H9 (cell line): ENCODE data around the gene SPTBN5. TPM values are rescaled to one million over a fixed set of nuclear protein-coding genes. Genes with fewer than 3 reads are reported as not detected.

ENCODE experiments used
- DNase-seq: peaks from one replicate; pipeline ENCODE4 v3.0.0-alpha.2; 2017
- H2AFZ ChIP-seq: one replicate; pipeline ENCODE4 v1.6.1; 2013; ENCODE audit warnings: mild to moderate bottlenecking, low read length, control low read depth, moderate library complexity
- H2AK5ac ChIP-seq: 2 replicates; pipeline ENCODE4 v1.6.1; 2013; ENCODE audit warnings: low read length, control low read depth, mixed read lengths; ENCODE audit not compliant: insufficient read length
- H2BK120ac ChIP-seq: one replicate; pipeline ENCODE4 v1.6.1; 2013; ENCODE audit warnings: low read depth, mild to moderate bottlenecking, low read length, control low read depth, inconsistent platforms; ENCODE audit not compliant: poor library complexity, severe bottlenecking
- H2BK12ac ChIP-seq: 2 replicates; pipeline ENCODE4 v1.6.1; 2013; ENCODE audit warnings: low read length, control low read depth, mixed read lengths, low read depth; ENCODE audit not compliant: insufficient read length
- H2BK15ac ChIP-seq: 2 replicates; pipeline ENCODE4 v1.6.1; 2013; ENCODE audit warnings: low read depth, low read length, control low read depth
- H2BK20ac ChIP-seq: one replicate; pipeline ENCODE4 v1.6.1; 2013; ENCODE audit warnings: low read depth, mild to moderate bottlenecking, low read length, control low read depth, inconsistent platforms; ENCODE audit not compliant: poor library complexity, severe bottlenecking
- H2BK5ac ChIP-seq: 2 replicates; pipeline ENCODE4 v1.6.1; 2013; ENCODE audit warnings: low read length, control low read depth, mixed read lengths; ENCODE audit not compliant: insufficient read length
- H3K14ac ChIP-seq: 2 replicates; pipeline ENCODE4 v1.6.1; 2013; ENCODE audit warnings: low read length, control low read depth; ENCODE audit not compliant: insufficient read depth
- H3K18ac ChIP-seq: 2 replicates; pipeline ENCODE4 v1.6.1; 2013; ENCODE audit warnings: low read depth, mild to moderate bottlenecking, mixed read lengths, low read length, control low read depth; ENCODE audit not compliant: insufficient read length
- H3K23ac ChIP-seq: 2 replicates; pipeline ENCODE4 v1.6.1; 2013; ENCODE audit warnings: low read length, control low read depth, mixed read lengths, low read depth; ENCODE audit not compliant: insufficient read length
- H3K23me2 ChIP-seq: 2 replicates; pipeline ENCODE4 v1.6.1; 2013; ENCODE audit warnings: low read depth, mild to moderate bottlenecking, mixed read lengths, low read length, control low read depth; ENCODE audit not compliant: insufficient read length, poor library complexity, severe bottlenecking
- H3K27ac ChIP-seq: 2 replicates; pipeline ENCODE4 v1.5.1; 2013; ENCODE audit warnings: low read length, control low read depth, mixed read lengths, low read depth; ENCODE audit not compliant: insufficient read length
- H3K27me3 ChIP-seq: 2 replicates; pipeline ENCODE4 v1.6.1; 2013; ENCODE audit warnings: low read length, control low read depth, inconsistent platforms; ENCODE audit not compliant: insufficient read depth
- H3K4ac ChIP-seq: 2 replicates; pipeline ENCODE4 v1.6.1; 2013; ENCODE audit warnings: low read depth, mild to moderate bottlenecking, control low read depth, inconsistent platforms, low read length, moderate library complexity
- H3K4me1 ChIP-seq: 2 replicates; pipeline ENCODE4 v1.6.1; 2013; ENCODE audit warnings: low read length, control low read depth, inconsistent platforms; ENCODE audit not compliant: insufficient read depth
- H3K4me2 ChIP-seq: 2 replicates; pipeline ENCODE4 v1.6.1; 2013; ENCODE audit warnings: low read length, control low read depth, mixed read lengths; ENCODE audit not compliant: insufficient read length, insufficient read depth
- H3K56ac ChIP-seq: 2 replicates; pipeline ENCODE4 v1.6.1; 2013; ENCODE audit warnings: low read depth, mild to moderate bottlenecking, mixed read lengths, low read length, control low read depth; ENCODE audit not compliant: insufficient read length
- H3K79me1 ChIP-seq: 2 replicates; pipeline ENCODE4 v1.6.1; 2013; ENCODE audit warnings: low read depth, mild to moderate bottlenecking, moderate library complexity, low read length, control low read depth, inconsistent platforms; ENCODE audit not compliant: insufficient read depth, poor library complexity, severe bottlenecking
- H3K79me2 ChIP-seq: 2 replicates; pipeline ENCODE4 v1.6.1; 2013; ENCODE audit warnings: low read length, control low read depth, inconsistent platforms; ENCODE audit not compliant: insufficient read depth
- H3K9ac ChIP-seq: 2 replicates; pipeline ENCODE4 v1.6.1; 2013; ENCODE audit warnings: low read length, control low read depth, mixed read lengths; ENCODE audit not compliant: insufficient read length; ENCODE audit errors: extremely low read depth
- H3K9me3 ChIP-seq: one replicate; pipeline ENCODE4 v1.6.1; 2013; ENCODE audit warnings: low read depth, low read length, inconsistent platforms; ENCODE audit not compliant: control insufficient read depth
- H3T11ph ChIP-seq: one replicate; pipeline ENCODE4 v1.6.1; 2013; ENCODE audit warnings: mild to moderate bottlenecking, low read length, control low read depth, inconsistent platforms
- H4K20me1 ChIP-seq: one replicate; pipeline ENCODE4 v1.6.1; 2013; ENCODE audit not compliant: control insufficient read depth, insufficient read length, insufficient read depth
- H4K5ac ChIP-seq: 2 replicates; pipeline ENCODE4 v1.6.1; 2013; ENCODE audit warnings: low read depth, mild to moderate bottlenecking, mixed read lengths, low read length, control low read depth; ENCODE audit not compliant: insufficient read length
- H4K8ac ChIP-seq: replicated peaks from 2 replicates; pipeline ENCODE4 v1.6.1; 2013; ENCODE audit warnings: low read length, control low read depth, mixed read lengths, low read depth; ENCODE audit not compliant: insufficient read length
- H4K91ac ChIP-seq: 2 replicates; pipeline ENCODE4 v1.6.1; 2013; ENCODE audit warnings: low read depth, mild to moderate bottlenecking, moderate library complexity, mixed read lengths, low read length, control low read depth; ENCODE audit not compliant: insufficient read length
- H3K27ac Mint-ChIP-seq, 3 experiments: 2 replicates in 2 of 3; 3 replicates in 1 of 3; pipeline ENCODE4 v1.8.0; 2020 to 2021; ENCODE audit warnings: mixed read lengths in 3 of 3, mild to moderate bottlenecking in 1 of 3, moderate library complexity in 1 of 3
- H3K27me3 Mint-ChIP-seq: 2 replicates; pipeline ENCODE4 v1.8.0; 2021; ENCODE audit warnings: low read depth, mild to moderate bottlenecking, moderate library complexity, mixed read lengths
- H3K36me3 Mint-ChIP-seq, 3 experiments: 2 replicates in 2 of 3; 3 replicates in 1 of 3; pipeline ENCODE4 v1.8.0; 2020 to 2021; ENCODE audit warnings: low read depth in 3 of 3, mixed read lengths in 3 of 3; ENCODE audit not compliant: insufficient read depth in 1 of 3
- H3K4me1 Mint-ChIP-seq, 2 experiments: 2 replicates each; pipeline ENCODE4 v1.8.0; 2020; ENCODE audit warnings: mixed read lengths in 2 of 2
- H3K4me3 Mint-ChIP-seq, 2 experiments: 2 replicates in 1 of 2; 3 replicates in 1 of 2; pipeline ENCODE4 v1.8.0; 2020 to 2021; ENCODE audit warnings: mild to moderate bottlenecking in 2 of 2, mixed read lengths in 2 of 2, moderate library complexity in 1 of 2
- H3K9me3 Mint-ChIP-seq, 2 experiments: 2 replicates in 1 of 2; 3 replicates in 1 of 2; pipeline ENCODE4 v1.8.0; 2020; ENCODE audit warnings: mild to moderate bottlenecking in 2 of 2, mixed read lengths in 2 of 2, moderate library complexity in 1 of 2
- WGBS: extraction: QIAGEN DNeasy Blood & Tissue Kit; methylation state at CpG from one replicate; pipeline ENCODE4 v1.1.7; 2013; ENCODE audit warnings: missing lambda C conversion rate, low lambda C conversion rate, mixed read lengths; ENCODE audit not compliant: insufficient read length; ENCODE audit errors: extremely low coverage; 5-methylcytosine and 5-hydroxymethylcytosine counted together
- total RNA-seq: library from RNA; stranded (reverse); gene quantifications from 2 replicates; pipeline ENCODE4 v1.2.1, GENCODE V29; 2021
- TF ChIP-seq, protein P1 (sequence below): fragments of 200-600 bp; sonication (generic); conservative IDR thresholded peaks from 3 replicates; pipeline ENCODE4 v1.8.0; 2021; ENCODE audit warnings: antibody characterized with exemption, mild to moderate bottlenecking

Gene SPTBN5
- total RNA-seq, 1 experiment from 2014 or later: 0.90 TPM

DNA sequence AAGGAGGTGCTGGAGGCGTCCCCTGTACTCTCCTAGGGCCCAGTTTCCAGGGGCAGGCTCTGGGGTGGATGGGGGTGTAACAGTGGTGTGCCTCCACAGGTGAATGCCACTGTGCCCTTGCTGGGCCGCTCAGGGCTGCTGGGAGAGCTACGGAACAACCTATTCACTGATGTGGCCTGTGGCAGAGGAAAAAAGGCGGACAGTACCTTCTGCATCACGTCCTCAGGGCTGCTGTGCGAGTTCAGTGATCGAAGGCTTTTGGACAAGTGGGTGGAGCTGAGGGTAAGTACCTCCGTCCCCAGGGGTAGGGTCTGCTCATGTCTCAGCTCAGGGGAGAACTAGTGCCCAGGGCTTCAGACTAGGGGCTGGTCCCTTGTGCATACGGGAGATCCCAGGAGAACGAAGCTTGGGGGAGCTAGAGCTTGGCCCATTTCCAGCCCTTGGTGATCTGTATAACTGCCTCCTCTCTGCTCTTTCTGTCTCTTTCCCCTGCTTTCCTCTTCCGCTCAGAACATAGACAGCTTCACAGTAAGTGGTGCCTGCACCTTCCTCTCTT is 81.0 kb downstream of the SPTBN5 start:
- peaks cover 3 to 5% of the 10 kb centered on the region in 2 experiments for H3K4me1 Mint-ChIP-seq
- no peak overlapping the region for H2BK12ac ChIP-seq
- no peak overlapping the region for H2BK5ac ChIP-seq
- H2BK120ac ChIP-seq: no peak overlapping the region
- no peak overlapping the region for H2AK5ac ChIP-seq
- DNase-seq: no peak
- H2AFZ ChIP-seq: no peak overlapping the region
- no peak overlapping the region for H3K23ac ChIP-seq
- no peak overlapping the region for H3K4me2 ChIP-seq
- no CpG with 5 or more reads among the region's 11 CpGs for WGBS
- no peak overlapping the region for H3K4ac ChIP-seq
- TF ChIP-seq, protein P1, sequence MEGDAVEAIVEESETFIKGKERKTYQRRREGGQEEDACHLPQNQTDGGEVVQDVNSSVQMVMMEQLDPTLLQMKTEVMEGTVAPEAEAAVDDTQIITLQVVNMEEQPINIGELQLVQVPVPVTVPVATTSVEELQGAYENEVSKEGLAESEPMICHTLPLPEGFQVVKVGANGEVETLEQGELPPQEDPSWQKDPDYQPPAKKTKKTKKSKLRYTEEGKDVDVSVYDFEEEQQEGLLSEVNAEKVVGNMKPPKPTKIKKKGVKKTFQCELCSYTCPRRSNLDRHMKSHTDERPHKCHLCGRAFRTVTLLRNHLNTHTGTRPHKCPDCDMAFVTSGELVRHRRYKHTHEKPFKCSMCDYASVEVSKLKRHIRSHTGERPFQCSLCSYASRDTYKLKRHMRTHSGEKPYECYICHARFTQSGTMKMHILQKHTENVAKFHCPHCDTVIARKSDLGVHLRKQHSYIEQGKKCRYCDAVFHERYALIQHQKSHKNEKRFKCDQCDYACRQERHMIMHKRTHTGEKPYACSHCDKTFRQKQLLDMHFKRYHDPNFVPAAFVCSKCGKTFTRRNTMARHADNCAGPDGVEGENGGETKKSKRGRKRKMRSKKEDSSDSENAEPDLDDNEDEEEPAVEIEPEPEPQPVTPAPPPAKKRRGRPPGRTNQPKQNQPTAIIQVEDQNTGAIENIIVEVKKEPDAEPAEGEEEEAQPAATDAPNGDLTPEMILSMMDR: no peak
- no peak overlapping the region for H4K91ac ChIP-seq
- H3K27ac ChIP-seq: no peak overlapping the region
- no peak overlapping the region for H2BK15ac ChIP-seq
- H4K20me1 ChIP-seq: no peaks in the 10 kb centered on the region
- H3K9me3 Mint-ChIP-seq: no peaks in the 10 kb centered on the region
- H3K27me3 Mint-ChIP-seq: no peaks in the 10 kb centered on the region
- no peak overlapping the region for H2BK20ac ChIP-seq
- H3K23me2 ChIP-seq: no peaks in the 10 kb centered on the region
- no peaks in the 10 kb centered on the region for H3K79me1 ChIP-seq
- H3K18ac ChIP-seq: no peak overlapping the region
- no peak overlapping the region for H4K8ac ChIP-seq
- no peaks in the 10 kb centered on the region for H3K27me3 ChIP-seq
- H3K27ac Mint-ChIP-seq: peak overlapping the region in 1 of 3 experiments; percentile 70; a peak in 2 of 7 replicates
- no peak overlapping the region for H3K14ac ChIP-seq
- H3K4me3 Mint-ChIP-seq: no peak overlapping the region
- H3K79me2 ChIP-seq: no peaks in the 10 kb centered on the region
- H4K5ac ChIP-seq: no peak overlapping the region
- H3T11ph ChIP-seq: no peak overlapping the region
- H3K4me1 ChIP-seq: no peaks in the 10 kb centered on the region
- peaks cover 0 to 9% (median 1%) of the 10 kb centered on the region in 3 experiments; a peak in 3 of 7 replicates for H3K36me3 Mint-ChIP-seq
- H3K56ac ChIP-seq: no peak overlapping the region
- no peak overlapping the region for H3K9ac ChIP-seq
- no peaks in the 10 kb centered on the region for H3K9me3 ChIP-seq
